Endothelial cell of umbilical vein (primary cell): ENCODE data around the gene P3H1. TPM values are rescaled to one million over a fixed set of nuclear protein-coding genes. Genes with fewer than 3 reads are reported as not detected.

Source experiments
- BruUV-seq: library from RNA; stranded (reverse); fragments of 400-500 nt; replicated peaks from 2 replicates; lab custom pipeline; 2021; lab: Mats Ljungman, UMichigan
- CTCF ChIA-PET: fragments of 300-600, 350-600 bp; sonication (Branson Sonifier 250); formaldehyde crosslinking; loops from one replicate; lab custom pipeline; 2021; ENCODE audit warnings: antibody characterized with exemption, inconsistent platforms; lab: Charles Lee
- POLR2A ChIA-PET: fragments of 300-600, 350-600 bp; sonication (Branson Sonifier 250); formaldehyde crosslinking; loops from one replicate; lab custom pipeline; 2021; ENCODE audit warnings: antibody characterized with exemption, inconsistent platforms; lab: Charles Lee
- DNase-seq: peaks from one replicate; pipeline ENCODE4 v3.0.0-alpha.2; 2011; ENCODE audit warnings: low read depth, low spot score
- FAIRE-seq: peaks from 2 replicates; lab custom pipeline; 2011; peaks lifted over from hg19 to GRCh38; lab: Jason Lieb, UNC
- H2AFZ ChIP-seq: 2 replicates; pipeline ENCODE4 v1.6.0; 2012; ENCODE audit warnings: low read depth, low read length, control low read depth, inconsistent platforms
- H3K27ac ChIP-seq: 2 replicates; pipeline ENCODE4 v1.5.1; 2011; ENCODE audit warnings: low read depth, mild to moderate bottlenecking, control low read depth, low read length, moderate library complexity; ENCODE audit not compliant: insufficient read depth
- H3K27me3 ChIP-seq, 2 experiments: 2 replicates each; pipeline versions ENCODE4 v1.6.0 to v1.6.1; 2011; ENCODE audit warnings: low read length in 2 of 2, mixed read lengths in 1 of 2; ENCODE audit not compliant: control insufficient read depth in 2 of 2, insufficient read depth in 2 of 2
- H3K36me3 ChIP-seq, 2 experiments: 2 replicates in 1 of 2; 3 replicates in 1 of 2; pipeline ENCODE4 v1.5.1; 2011; ENCODE audit warnings: low read length in 2 of 2, mild to moderate bottlenecking in 1 of 2, moderate library complexity in 1 of 2; ENCODE audit not compliant: control insufficient read depth in 2 of 2, insufficient read depth in 2 of 2; ENCODE audit errors: extremely low read depth in 1 of 2
- H3K4me1 ChIP-seq: 3 replicates; pipeline ENCODE4 v1.5.1; 2011; ENCODE audit warnings: mild to moderate bottlenecking, low read length; ENCODE audit not compliant: control insufficient read depth, insufficient read depth; ENCODE audit errors: extremely low read depth
- H3K4me2 ChIP-seq: 2 replicates; pipeline ENCODE4 v1.6.1; 2011; ENCODE audit warnings: low read length, control low read depth, mixed read lengths; ENCODE audit not compliant: insufficient read depth
- H3K4me3 ChIP-seq, 3 experiments: fragments of 200-600 bp in 1 of 3; sonication (generic), shearing (Covaris generic) in 1 of 3; replicated peaks in 1 of 3; 2 replicates each; pipeline ENCODE4 v1.5.1; 2011 to 2016; ENCODE audit warnings: control low read depth in 3 of 3, low read length in 3 of 3, mild to moderate bottlenecking in 2 of 3, inconsistent platforms in 1 of 3, low read depth in 1 of 3, moderate library complexity in 1 of 3; ENCODE audit not compliant: insufficient read depth in 1 of 3
- H3K79me2 ChIP-seq: 2 replicates; pipeline ENCODE4 v1.6.0; 2012; ENCODE audit warnings: low read length, inconsistent platforms; ENCODE audit not compliant: control insufficient read depth, insufficient read depth
- H3K9ac ChIP-seq: replicated peaks from 2 replicates; pipeline ENCODE3; 2011; ENCODE audit warnings: low read length, control low read depth; ENCODE audit not compliant: insufficient read depth; ENCODE audit errors: extremely low read depth
- H3K9me1 ChIP-seq: replicated peaks from 3 replicates; pipeline ENCODE4 v1.6.0; 2011; ENCODE audit warnings: mild to moderate bottlenecking, low read length; ENCODE audit not compliant: control insufficient read depth, insufficient read depth; ENCODE audit errors: extremely low read depth
- H3K9me3 ChIP-seq: replicated peaks from 2 replicates; pipeline ENCODE4 v1.5.1; 2012; ENCODE audit warnings: low read length, inconsistent platforms; ENCODE audit not compliant: control insufficient read depth, insufficient read depth
- H4K20me1 ChIP-seq: replicated peaks from 2 replicates; pipeline ENCODE3; 2011; ENCODE audit warnings: mild to moderate bottlenecking, low read length; ENCODE audit not compliant: control insufficient read depth, insufficient read depth; ENCODE audit errors: extremely low read depth
- EZH2 ChIP-seq: IDR thresholded peaks from 2 replicates; pipeline ENCODE4 v1.6.1; 2012; ENCODE audit warnings: borderline replicate concordance, low read depth, mild to moderate bottlenecking, moderate library complexity, low read length, inconsistent platforms; ENCODE audit not compliant: severe bottlenecking
- FOS ChIP-seq: IDR thresholded peaks from 2 replicates; pipeline ENCODE4 v1.6.1; 2011; ENCODE audit warnings: mild to moderate bottlenecking, low read length, moderate library complexity, borderline replicate concordance; ENCODE audit not compliant: insufficient read depth
- GATA2 ChIP-seq: IDR thresholded peaks from 2 replicates; pipeline ENCODE4 v1.7.0; 2011; ENCODE audit warnings: low read depth, mild to moderate bottlenecking, moderate library complexity, mixed read lengths, low read length; ENCODE audit not compliant: insufficient read length, insufficient read depth
- JUN ChIP-seq: IDR thresholded peaks from 2 replicates; pipeline ENCODE4 v1.6.1; 2011; ENCODE audit warnings: borderline replicate concordance, low read depth; ENCODE audit not compliant: insufficient read length, insufficient read depth
- MAX ChIP-seq: IDR thresholded peaks from 2 replicates; pipeline ENCODE4 v1.6.1; 2011; ENCODE audit not compliant: insufficient read depth, insufficient read length
- MYC ChIP-seq: IDR thresholded peaks from one replicate; pipeline ENCODE4 v1.6.1; 2011; ENCODE audit warnings: mild to moderate bottlenecking, low read depth, low read length
- POLR2A ChIP-seq: IDR thresholded peaks from 2 replicates; pipeline ENCODE4 v1.6.1; 2012; ENCODE audit warnings: low read depth, mild to moderate bottlenecking, control low read depth, low read length
- POLR2AphosphoS5 ChIP-seq: IDR thresholded peaks from 2 replicates; pipeline ENCODE4 v1.6.1; 2012; ENCODE audit warnings: low read depth, mild to moderate bottlenecking, control low read depth, low read length, moderate library complexity; ENCODE audit not compliant: insufficient read depth
- dilution Hi-C: fragments of 300-500 bp; cut with MboI; formaldehyde crosslinking; loops from one replicate; pipeline ENCODE4 v1.15.0; 2019; ENCODE audit warnings: low sequenced_read_pairs; ENCODE audit not compliant: extremely low pct_ligation_motif_present
- intact Hi-C: fragments of 100-400 bp; cut with micrococcal nuclease; formaldehyde crosslinking; loops from one replicate; pipeline ENCODE4 v1.10.0; 2022
- polyA plus RNA-seq, 4 experiments: library from polyadenylated mRNA; depleted of rRNA in 3 of 4; stranded (reverse) in 3 of 4; unstranded in 1 of 4; fragments of >200 nt; gene quantifications; 2 replicates each; pipeline versions ENCODE4 v1.2.1 to v1.2.3, GENCODE V29; 2011 to 2012; ENCODE audit warnings: missing spikeins in 1 of 4
- total RNA-seq: library from RNA; stranded (reverse); gene quantifications from 2 replicates; pipeline ENCODE4 v1.2.3, GENCODE V29; 2021
- TF ChIP-seq, protein P1 (sequence below), 2 donors: IDR thresholded peaks; 1 replicate in 1 of 2; 2 replicates in 1 of 2; pipeline ENCODE4 v1.5.1; 2011; ENCODE audit warnings: low read length in 2 of 2, mild to moderate bottlenecking in 2 of 2, moderate library complexity in 2 of 2, control low read depth in 1 of 2, inconsistent platforms in 1 of 2, low read depth in 1 of 2; ENCODE audit not compliant: insufficient read depth in 1 of 2; ENCODE audit errors: extremely low read depth in 1 of 2

The P3H1 gene
- total and polyA plus RNA-seq, 2 donors (not counting 3 experiments of a cell fraction or from before 2014, with no cell fraction given) = 136 to 194 TPM

DNA sequence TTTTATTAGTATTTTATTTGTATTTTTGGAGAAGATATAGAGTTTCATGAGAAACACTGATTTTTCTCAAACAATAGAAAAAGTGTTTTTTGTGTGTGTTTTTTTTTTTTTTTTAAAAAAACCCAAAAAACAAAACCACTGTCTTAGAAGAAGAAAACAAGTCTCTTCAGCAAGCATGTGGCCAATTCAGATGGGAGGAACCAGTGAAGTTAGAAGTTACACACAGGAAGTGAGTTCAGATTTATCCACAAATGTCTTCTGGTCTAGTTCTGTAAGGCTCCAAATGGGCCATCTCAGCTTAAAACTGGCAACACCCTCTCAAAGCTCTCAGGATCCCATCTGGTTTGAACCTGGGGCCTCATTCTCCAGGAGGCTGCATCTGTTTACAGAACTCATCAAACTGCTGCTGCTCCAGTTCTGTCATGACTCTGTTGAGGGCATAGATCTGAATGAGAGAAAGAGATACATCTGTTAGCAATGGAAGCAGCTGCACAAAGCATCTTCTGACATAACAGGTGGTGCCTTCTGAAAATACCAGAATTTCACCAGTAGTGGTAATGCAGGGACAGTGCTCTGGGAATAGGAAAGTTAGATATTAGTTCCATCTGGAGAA, 40.3 kb upstream of the P3H1 start:
- CTCF ChIA-PET = interaction anchor here (1.2 kb wide), 1 partner anchor 29 kb away, joined by 6 read pairs; no protein-coding TSS in a partner anchor
- no peak overlapping the region for H3K27ac ChIP-seq

DNA sequence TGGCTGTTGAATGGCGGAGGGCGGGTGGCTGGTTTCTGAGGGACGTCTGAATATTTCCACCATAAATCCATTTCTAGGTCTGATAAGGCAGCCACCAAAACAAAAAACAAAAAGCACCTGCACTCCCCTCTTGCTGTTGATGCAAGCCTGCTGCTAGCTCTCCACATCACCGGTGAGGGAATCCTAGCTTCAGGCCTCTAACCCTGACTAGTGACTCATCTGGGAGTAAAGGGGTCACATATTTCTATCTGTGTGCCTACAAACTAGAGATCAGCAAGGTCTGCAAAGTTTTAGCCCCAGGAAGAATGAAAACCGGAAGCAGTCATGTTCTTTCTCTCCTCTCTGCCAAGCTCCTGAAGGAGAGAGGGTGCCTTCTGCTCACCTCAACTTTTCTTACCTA, 39.8 kb upstream of the P3H1 start:
- ChIA-PET POLR2A (no interaction called here), CTCF (interaction anchor here (1.2 kb wide), 1 partner anchor 28 kb away, joined by 6 read pairs; no protein-coding TSS in a partner anchor)
- intact Hi-C loops = no loop called here
- Histone ChIP-seq H3K27ac (no peak overlapping the region), H3K4me2 (no peak overlapping the region), H3K79me2 (no peaks in the 10 kb centered on the region), H3K36me3 (no peaks in the 10 kb centered on the region), H3K9ac (no peak overlapping the region), H3K4me3 (no peak overlapping the region), H3K9me3 (no peaks in the 10 kb centered on the region), H2AFZ (no peak overlapping the region), H4K20me1 (no peaks in the 10 kb centered on the region), H3K4me1 (no peaks in the 10 kb centered on the region), H3K9me1 (no peaks in the 10 kb centered on the region), H3K27me3 (no peaks in the 10 kb centered on the region)
- dilution Hi-C loops = no loop called here
- DNase-seq (no peak), FAIRE-seq (no peak)
- BruUV-seq = no TSS peak
- TF ChIP-seq EZH2 (no peak), FOS (no peak), MAX (no peak), GATA2 (no peak), POLR2AphosphoS5 (no peak), MYC (no peak), JUN (no peak), POLR2A (no peak)
- TF ChIP-seq, protein P1, sequence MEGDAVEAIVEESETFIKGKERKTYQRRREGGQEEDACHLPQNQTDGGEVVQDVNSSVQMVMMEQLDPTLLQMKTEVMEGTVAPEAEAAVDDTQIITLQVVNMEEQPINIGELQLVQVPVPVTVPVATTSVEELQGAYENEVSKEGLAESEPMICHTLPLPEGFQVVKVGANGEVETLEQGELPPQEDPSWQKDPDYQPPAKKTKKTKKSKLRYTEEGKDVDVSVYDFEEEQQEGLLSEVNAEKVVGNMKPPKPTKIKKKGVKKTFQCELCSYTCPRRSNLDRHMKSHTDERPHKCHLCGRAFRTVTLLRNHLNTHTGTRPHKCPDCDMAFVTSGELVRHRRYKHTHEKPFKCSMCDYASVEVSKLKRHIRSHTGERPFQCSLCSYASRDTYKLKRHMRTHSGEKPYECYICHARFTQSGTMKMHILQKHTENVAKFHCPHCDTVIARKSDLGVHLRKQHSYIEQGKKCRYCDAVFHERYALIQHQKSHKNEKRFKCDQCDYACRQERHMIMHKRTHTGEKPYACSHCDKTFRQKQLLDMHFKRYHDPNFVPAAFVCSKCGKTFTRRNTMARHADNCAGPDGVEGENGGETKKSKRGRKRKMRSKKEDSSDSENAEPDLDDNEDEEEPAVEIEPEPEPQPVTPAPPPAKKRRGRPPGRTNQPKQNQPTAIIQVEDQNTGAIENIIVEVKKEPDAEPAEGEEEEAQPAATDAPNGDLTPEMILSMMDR (IDR thresholded peaks at IDR 0.05; ENCODE audit: extremely low read depth in 1 of 2, insufficient read depth in 1 of 2, low read depth in 1 of 2, low read length in 2 of 2) = no peak

More for the DNA sequence above, 40.3 kb upstream of the P3H1 start:
- no TSS peak for BruUV-seq
- intact Hi-C loops = no loop called here
- H4K20me1 ChIP-seq = no peaks in the 10 kb centered on the region
- H3K9me3 ChIP-seq = no peaks in the 10 kb centered on the region
- H3K9ac ChIP-seq = no peak overlapping the region
- no peak overlapping the region for H2AFZ ChIP-seq
- DNase-seq = no peak
- no peaks in the 10 kb centered on the region for H3K79me2 ChIP-seq
- dilution Hi-C loops = no loop called here
- no peaks in the 10 kb centered on the region for H3K9me1 ChIP-seq
- POLR2A ChIA-PET = no interaction called here
- H3K4me3 ChIP-seq = no peak overlapping the region
- no peak for FAIRE-seq
- H3K4me1 ChIP-seq = no peaks in the 10 kb centered on the region
- H3K4me2 ChIP-seq = no peak overlapping the region
- TF ChIP-seq MYC = no peak
- TF ChIP-seq FOS = no peak
- no peak for TF ChIP-seq POLR2AphosphoS5
- TF ChIP-seq JUN = no peak
- TF ChIP-seq, protein P1 (IDR thresholded peaks at IDR 0.05; ENCODE audit: extremely low read depth in 1 of 2, insufficient read depth in 1 of 2, low read depth in 1 of 2, low read length in 2 of 2) = no peak
- H3K27me3 ChIP-seq = no peaks in the 10 kb centered on the region
- H3K36me3 ChIP-seq = no peaks in the 10 kb centered on the region
